ENCODE data around the gene SLC2A9. TPM values are rescaled to one million over a fixed set of nuclear protein-coding genes. Genes with fewer than 3 reads are reported as not detected.

Gene SLC2A9
- polyA plus RNA-seq, 1 donor from 2014 or later = not detected

GRCh38 chr4:10025230-10025806, 4.0 kb upstream of the SLC2A9 start:
- no peak overlapping the region for H3K4me2 ChIP-seq (ENCODE audit: low read length)
- H2AFZ ChIP-seq (ENCODE audit: low read depth, low read length) = no peak overlapping the region
- TF ChIP-seq POLR2AphosphoS5 (IDR thresholded peaks at IDR 0.05) = no peak
- TF ChIP-seq TAF1 (IDR thresholded peaks at IDR 0.05; ENCODE audit: low read depth) = no peak
- TF ChIP-seq SMC3 (conservative IDR thresholded peaks at IDR 0.05; ENCODE audit: poor library complexity) = no peak
- TF ChIP-seq MXI1 (conservative IDR thresholded peaks at IDR 0.05; ENCODE audit: poor library complexity, severe bottlenecking) = no peak
- TF ChIP-seq EP300 (conservative IDR thresholded peaks at IDR 0.05; ENCODE audit: poor library complexity, severe bottlenecking) = no peak
- TF ChIP-seq EZH2 (IDR thresholded peaks at IDR 0.05; ENCODE audit: borderline replicate concordance, insufficient read depth, low read length, poor library complexity, severe bottlenecking) = no peak
- no peak for TF ChIP-seq CTCF (IDR thresholded peaks at IDR 0.05; ENCODE audit: poor library complexity, severe bottlenecking)
- no peak for TF ChIP-seq RAD21 (conservative IDR thresholded peaks at IDR 0.05)
- no peak for TF ChIP-seq REST (IDR thresholded peaks at IDR 0.05; ENCODE audit: borderline replicate concordance)

GRCh38 chr4:10024303-10024702, 3.0 kb upstream of the SLC2A9 start:
- no peak overlapping the region for H3K27ac ChIP-seq (ENCODE audit: low read length)
- TF ChIP-seq EP300 (conservative IDR thresholded peaks at IDR 0.05; ENCODE audit: poor library complexity, severe bottlenecking) = no peak
- no peak for TF ChIP-seq SMC3 (conservative IDR thresholded peaks at IDR 0.05; ENCODE audit: poor library complexity)
- TF ChIP-seq EZH2 (IDR thresholded peaks at IDR 0.05; ENCODE audit: borderline replicate concordance, insufficient read depth, low read length, poor library complexity, severe bottlenecking) = no peak
- TF ChIP-seq RAD21 (conservative IDR thresholded peaks at IDR 0.05) = no peak
- TF ChIP-seq POLR2AphosphoS5 (IDR thresholded peaks at IDR 0.05) = no peak
- no peak for TF ChIP-seq MXI1 (conservative IDR thresholded peaks at IDR 0.05; ENCODE audit: poor library complexity, severe bottlenecking)
- TF ChIP-seq CTCF (IDR thresholded peaks at IDR 0.05; ENCODE audit: poor library complexity, severe bottlenecking) = no peak
- no peak for TF ChIP-seq REST (IDR thresholded peaks at IDR 0.05; ENCODE audit: borderline replicate concordance)
- TF ChIP-seq TAF1 (IDR thresholded peaks at IDR 0.05; ENCODE audit: low read depth) = no peak

More at GRCh38 chr4:10025230-10025806, 4.0 kb upstream of the SLC2A9 start:
- Histone ChIP-seq H3K9me2 (ENCODE audit: insufficient read depth, low read length) (no peaks in the 10 kb centered on the region), H3K9me3 (ENCODE audit: low read length) (no peaks in the 10 kb centered on the region), H3K4me3 (ENCODE audit: low read length) (no peak overlapping the region), H4K20me1 (ENCODE audit: insufficient read depth) (no peaks in the 10 kb centered on the region), H3K79me2 (replicated peaks; ENCODE audit: insufficient read depth, low read length) (no peaks in the 10 kb centered on the region), H3K27ac (ENCODE audit: low read length) (no peak overlapping the region), H3K27me3 (ENCODE audit: insufficient read depth, low read depth, low read length) (no peaks in the 10 kb centered on the region), H3K9ac (ENCODE audit: low read length) (no peak overlapping the region), H3F3A (ENCODE audit: insufficient read depth, low read length, poor library complexity, severe bottlenecking) (no peaks in the 10 kb centered on the region), H3K36me3 (ENCODE audit: insufficient read depth, low read length) (no peaks in the 10 kb centered on the region)

More at GRCh38 chr4:10024303-10024702, 3.0 kb upstream of the SLC2A9 start:
- Histone ChIP-seq H3K79me2 (replicated peaks; ENCODE audit: insufficient read depth, low read length) (no peaks in the 10 kb centered on the region), H3K4me2 (ENCODE audit: low read length) (no peak overlapping the region), H2AFZ (ENCODE audit: low read depth, low read length) (no peak overlapping the region), H3K27me3 (ENCODE audit: insufficient read depth, low read depth, low read length) (no peaks in the 10 kb centered on the region), H3K9me3 (ENCODE audit: low read length) (no peaks in the 10 kb centered on the region), H3F3A (ENCODE audit: insufficient read depth, low read length, poor library complexity, severe bottlenecking) (no peaks in the 10 kb centered on the region), H3K9me2 (ENCODE audit: insufficient read depth, low read length) (no peaks in the 10 kb centered on the region), H3K4me3 (ENCODE audit: low read length) (no peak overlapping the region), H3K36me3 (ENCODE audit: insufficient read depth, low read length) (no peaks in the 10 kb centered on the region), H3K9ac (ENCODE audit: low read length) (no peak overlapping the region), H4K20me1 (ENCODE audit: insufficient read depth) (no peaks in the 10 kb centered on the region)
